ENCODE data around the gene OMA1. TPM values are rescaled to one million over a fixed set of nuclear protein-coding genes. Genes with fewer than 3 reads are reported as not detected.

Gene OMA1
- total RNA-seq, 4 donors from 2014 or later: 50.6 to 67.6 (median 58.5) TPM

- Histone ChIP-seq H3K9me3 (no peaks in the 10 kb centered on the region), H3K4me3 (replicated peaks in 1 of 3) (no peak overlapping the region), H3K36me3 (peaks cover 0 to 7% of the 10 kb centered on the region in 2 donors), H3K4me1 (no peaks in the 10 kb centered on the region), H3K27ac (no peak overlapping the region), H3K27me3 (no peaks in the 10 kb centered on the region)
- 87 to 94% methylated on average over 3 of the region's 3 CpGs for WGBS, 2 donors
- no peak for DNase-seq
- intact Hi-C loops (cut with DNase I): no loop called here
- TF ChIP-seq CTCF (IDR thresholded peaks at IDR 0.05) (no peak), POLR2A (IDR thresholded peaks at IDR 0.05) (no peak)
Observed at GRCh38 chr1:58508629-58509028, 37.9 kb downstream of the OMA1 start.

GRCh38 chr1:58505286-58505685 is 41.2 kb downstream of the OMA1 start:
- WGBS, 2 donors: 93 to 97% methylated on average over 4 of the region's 4 CpGs
- TF ChIP-seq CTCF (IDR thresholded peaks at IDR 0.05) (no peak), POLR2A (IDR thresholded peaks at IDR 0.05) (no peak)
- Histone ChIP-seq H3K4me3 (replicated peaks in 1 of 3) (no peak overlapping the region), H3K36me3 (peaks cover 0 to 7% of the 10 kb centered on the region in 2 donors), H3K27me3 (no peaks in the 10 kb centered on the region), H3K27ac (no peak overlapping the region), H3K4me1 (no peaks in the 10 kb centered on the region), H3K9me3 (no peaks in the 10 kb centered on the region)
- no peak for DNase-seq
- intact Hi-C loops (cut with DNase I): no loop called here

GRCh38 chr1:58502519-58502918 is 44.0 kb downstream of the OMA1 start:
- no peak overlapping the region for H3K27ac ChIP-seq
- no peaks in the 10 kb centered on the region for H3K9me3 ChIP-seq
- DNase-seq: no peak
- intact Hi-C loops (cut with DNase I): no loop called here
- no peaks in the 10 kb centered on the region for H3K36me3 ChIP-seq
- TF ChIP-seq POLR2A (IDR thresholded peaks at IDR 0.05) (no peak), CTCF (IDR thresholded peaks at IDR 0.05) (no peak)
- H3K4me3 ChIP-seq (replicated peaks in 1 of 3): no peak overlapping the region
- no peaks in the 10 kb centered on the region for H3K4me1 ChIP-seq
- H3K27me3 ChIP-seq: no peaks in the 10 kb centered on the region

GRCh38 chr1:58500043-58500442 is 46.5 kb downstream of the OMA1 start:
- DNase-seq: no peak
- WGBS, 2 donors: 79 to 83% methylated on average over 1 of the region's 1 CpG
- TF ChIP-seq CTCF (IDR thresholded peaks at IDR 0.05): no peak
- TF ChIP-seq POLR2A (IDR thresholded peaks at IDR 0.05): no peak
- intact Hi-C loops (cut with DNase I): no loop called here
- Histone ChIP-seq H3K4me3 (replicated peaks in 1 of 3) (no peak overlapping the region), H3K36me3 (no peaks in the 10 kb centered on the region), H3K27ac (no peak overlapping the region), H3K27me3 (no peaks in the 10 kb centered on the region), H3K4me1 (no peaks in the 10 kb centered on the region), H3K9me3 (no peaks in the 10 kb centered on the region)

- Histone ChIP-seq H3K27ac (no peak overlapping the region), H3K27me3 (no peaks in the 10 kb centered on the region), H3K4me1 (no peaks in the 10 kb centered on the region), H3K36me3 (no peaks in the 10 kb centered on the region), H3K4me3 (replicated peaks in 1 of 3) (no peak overlapping the region), H3K9me3 (no peaks in the 10 kb centered on the region)
- no peak for DNase-seq
- intact Hi-C loops (cut with DNase I): no loop called here
- TF ChIP-seq POLR2A (IDR thresholded peaks at IDR 0.05) (no peak), CTCF (IDR thresholded peaks at IDR 0.05) (no peak)
- 83 to 88% methylated on average over 4 of the region's 4 CpGs for WGBS, 2 donors
Observed at GRCh38 chr1:58497499-58497898, 49.0 kb downstream of the OMA1 start.

Data from thyroid gland (tissue), 4 donors.